Lower lobe of right lung (tissue), 2 donors: ENCODE results near the gene LRRFIP1. TPM values are rescaled to one million over a fixed set of nuclear protein-coding genes. Genes with fewer than 3 reads are reported as not detected.

Experiments
- ATAC-seq, 2 donors: fragments of 200-7000 bp; cut with Tn5 transposase; one replicate each; pipeline ENCODE4 v1.9.1; 2020 to 2022; ENCODE audit warnings: mild to moderate bottlenecking in 2 of 2, moderate library complexity in 2 of 2
- DNase-seq: peaks from one replicate; pipeline ENCODE4 v3.0.0-alpha.2; 2020
- H3K27ac ChIP-seq: fragments of 200-600 bp; one replicate; pipeline ENCODE4 v1.8.0; 2022
- H3K27me3 ChIP-seq: fragments of 200-600 bp; one replicate; pipeline ENCODE4 v1.8.0; 2022; ENCODE audit warnings: low read depth
- H3K36me3 ChIP-seq: fragments of 200-600 bp; one replicate; pipeline ENCODE4 v1.8.0; 2022; ENCODE audit warnings: mild to moderate bottlenecking
- H3K4me1 ChIP-seq: fragments of 200-600 bp; one replicate; pipeline ENCODE4 v1.8.0; 2022
- H3K4me3 ChIP-seq: fragments of 200-600 bp; one replicate; pipeline ENCODE4 v1.8.0; 2022; ENCODE audit warnings: mild to moderate bottlenecking
- H3K9me3 ChIP-seq: fragments of 200-600 bp; one replicate; pipeline ENCODE4 v1.8.0; 2022
- intact Hi-C: fragments of 100-400 bp; cut with DNase I; formaldehyde crosslinking; loops from one replicate; pipeline ENCODE4 v1.11.0; 2022
- total RNA-seq: library from RNA; stranded (reverse); fragmentation: NEBNext Ultra II Directional; extraction: Animal tissue kit (Norgen Biotek cat#: 25700); gene quantifications from one replicate; pipeline ENCODE4 v1.2.1, GENCODE V29; 2021
- TF ChIP-seq, protein P1 (sequence below): fragments of 200-600 bp; IDR thresholded peaks from one replicate; pipeline ENCODE4 v1.8.0; 2022; ENCODE audit warnings: antibody characterized with exemption, mild to moderate bottlenecking
- donor health status: DM: no; HTN: yes; CAD: no; lungs with severe emphysema.

Gene LRRFIP1
- total RNA-seq, 1 donor from 2014 or later = 180 TPM

DNA sequence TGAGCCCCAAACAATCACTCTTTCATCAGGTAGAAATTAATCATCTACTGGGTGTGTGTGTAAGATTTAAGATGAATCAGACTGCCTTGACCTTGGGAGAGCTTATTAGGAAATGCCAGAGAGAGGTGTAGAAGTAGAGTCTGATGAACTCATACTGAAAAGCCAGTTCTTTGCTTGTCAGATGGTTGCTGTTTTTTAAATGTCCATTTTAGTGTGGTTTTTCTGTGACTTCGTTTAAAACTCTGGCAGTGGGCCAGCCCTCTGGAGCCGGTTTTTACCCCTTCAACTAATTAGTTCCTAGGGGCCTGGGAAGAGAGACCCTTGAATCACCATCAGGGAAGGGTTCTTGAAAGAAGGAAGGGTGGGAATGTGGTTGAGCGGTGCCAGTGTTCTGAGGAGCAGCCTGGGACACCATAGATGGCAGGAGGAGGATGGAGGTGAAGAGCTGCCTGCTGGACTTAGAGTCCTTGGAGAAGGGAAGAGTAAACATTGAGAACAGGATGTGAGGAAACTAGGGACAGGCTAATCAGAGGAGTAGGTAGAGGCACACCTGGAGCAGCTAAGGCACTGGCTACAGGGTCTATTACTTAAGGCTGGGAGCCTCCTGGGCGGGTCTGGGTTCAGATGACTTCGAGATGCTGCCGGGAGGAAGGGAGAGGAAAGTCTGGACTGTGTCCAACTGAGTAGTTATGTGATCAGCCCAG, 66.1 kb downstream of the LRRFIP1 start:
- peak overlapping the region; percentile 99 for H3K27ac ChIP-seq
- intact Hi-C loops = no loop called here
- H3K9me3 ChIP-seq = no peaks in the 10 kb centered on the region
- peak overlapping the region; percentile 83 for H3K4me3 ChIP-seq
- no peaks in the 10 kb centered on the region for H3K36me3 ChIP-seq
- H3K27me3 ChIP-seq = no peaks in the 10 kb centered on the region
- peaks cover 83% of the 10 kb centered on the region for H3K4me1 ChIP-seq
- ATAC-seq (peak in 1 of 2 donors; percentile 7), DNase-seq (no peak)
- TF ChIP-seq, protein P1, sequence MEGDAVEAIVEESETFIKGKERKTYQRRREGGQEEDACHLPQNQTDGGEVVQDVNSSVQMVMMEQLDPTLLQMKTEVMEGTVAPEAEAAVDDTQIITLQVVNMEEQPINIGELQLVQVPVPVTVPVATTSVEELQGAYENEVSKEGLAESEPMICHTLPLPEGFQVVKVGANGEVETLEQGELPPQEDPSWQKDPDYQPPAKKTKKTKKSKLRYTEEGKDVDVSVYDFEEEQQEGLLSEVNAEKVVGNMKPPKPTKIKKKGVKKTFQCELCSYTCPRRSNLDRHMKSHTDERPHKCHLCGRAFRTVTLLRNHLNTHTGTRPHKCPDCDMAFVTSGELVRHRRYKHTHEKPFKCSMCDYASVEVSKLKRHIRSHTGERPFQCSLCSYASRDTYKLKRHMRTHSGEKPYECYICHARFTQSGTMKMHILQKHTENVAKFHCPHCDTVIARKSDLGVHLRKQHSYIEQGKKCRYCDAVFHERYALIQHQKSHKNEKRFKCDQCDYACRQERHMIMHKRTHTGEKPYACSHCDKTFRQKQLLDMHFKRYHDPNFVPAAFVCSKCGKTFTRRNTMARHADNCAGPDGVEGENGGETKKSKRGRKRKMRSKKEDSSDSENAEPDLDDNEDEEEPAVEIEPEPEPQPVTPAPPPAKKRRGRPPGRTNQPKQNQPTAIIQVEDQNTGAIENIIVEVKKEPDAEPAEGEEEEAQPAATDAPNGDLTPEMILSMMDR = no peak

GRCh38 chr2:237694415-237695194, 67.2 kb downstream of the LRRFIP1 start:
- peaks cover 83% of the 10 kb centered on the region for H3K4me1 ChIP-seq
- DNase-seq (peak; percentile 70), ATAC-seq (no peak)
- no peaks in the 10 kb centered on the region for H3K27me3 ChIP-seq
- TF ChIP-seq, protein P1 = no peak
- no peaks in the 10 kb centered on the region for H3K9me3 ChIP-seq
- H3K4me3 ChIP-seq = peak overlapping the region; percentile 83
- intact Hi-C loops = no loop called here
- H3K27ac ChIP-seq = peak overlapping the region; percentile 99
- no peaks in the 10 kb centered on the region for H3K36me3 ChIP-seq

GRCh38 chr2:237695201-237695780, 67.9 kb downstream of the LRRFIP1 start:
- ATAC-seq (peak in 1 of 2 donors; percentile 8), DNase-seq (no peak)
- peak overlapping the region; percentile 83 for H3K4me3 ChIP-seq
- H3K9me3 ChIP-seq = no peaks in the 10 kb centered on the region
- H3K36me3 ChIP-seq = no peaks in the 10 kb centered on the region
- H3K4me1 ChIP-seq = peaks cover 83% of the 10 kb centered on the region
- intact Hi-C loops = no loop called here
- peak overlapping the region; percentile 99 for H3K27ac ChIP-seq
- no peaks in the 10 kb centered on the region for H3K27me3 ChIP-seq
- TF ChIP-seq, protein P1 = no peak

GRCh38 chr2:237696461-237696860, 69.1 kb downstream of the LRRFIP1 start:
- DNase-seq = no peak
- Histone ChIP-seq H3K27me3 (no peaks in the 10 kb centered on the region), H3K4me3 (peak overlapping the region; percentile 23), H3K9me3 (no peaks in the 10 kb centered on the region), H3K36me3 (no peaks in the 10 kb centered on the region), H3K27ac (peak overlapping the region; percentile 99), H3K4me1 (peaks cover 83% of the 10 kb centered on the region)
- no peak for ATAC-seq
- TF ChIP-seq, protein P1 = no peak
- intact Hi-C loops = no loop called here

GRCh38 chr2:237697586-237698357, 70.4 kb downstream of the LRRFIP1 start:
- H3K27ac ChIP-seq = peak overlapping the region; percentile 99
- no peaks in the 10 kb centered on the region for H3K36me3 ChIP-seq
- intact Hi-C loops = no loop called here
- no peaks in the 10 kb centered on the region for H3K9me3 ChIP-seq
- peaks cover 96% of the 10 kb centered on the region for H3K4me1 ChIP-seq
- ATAC-seq (no peak), DNase-seq (no peak)
- TF ChIP-seq, protein P1 = no peak
- no peaks in the 10 kb centered on the region for H3K27me3 ChIP-seq
- peak overlapping the region; percentile 23 for H3K4me3 ChIP-seq
